Medulla oblongata (tissue), 1 donor: ENCODE data around the gene NKX2-3.

Experiments used
- DNase-seq: peaks from one replicate; pipeline ENCODE4 v3.0.0-alpha.2; 2015; ENCODE audit errors: extremely low spot score

NKX2-3 gene

DNA sequence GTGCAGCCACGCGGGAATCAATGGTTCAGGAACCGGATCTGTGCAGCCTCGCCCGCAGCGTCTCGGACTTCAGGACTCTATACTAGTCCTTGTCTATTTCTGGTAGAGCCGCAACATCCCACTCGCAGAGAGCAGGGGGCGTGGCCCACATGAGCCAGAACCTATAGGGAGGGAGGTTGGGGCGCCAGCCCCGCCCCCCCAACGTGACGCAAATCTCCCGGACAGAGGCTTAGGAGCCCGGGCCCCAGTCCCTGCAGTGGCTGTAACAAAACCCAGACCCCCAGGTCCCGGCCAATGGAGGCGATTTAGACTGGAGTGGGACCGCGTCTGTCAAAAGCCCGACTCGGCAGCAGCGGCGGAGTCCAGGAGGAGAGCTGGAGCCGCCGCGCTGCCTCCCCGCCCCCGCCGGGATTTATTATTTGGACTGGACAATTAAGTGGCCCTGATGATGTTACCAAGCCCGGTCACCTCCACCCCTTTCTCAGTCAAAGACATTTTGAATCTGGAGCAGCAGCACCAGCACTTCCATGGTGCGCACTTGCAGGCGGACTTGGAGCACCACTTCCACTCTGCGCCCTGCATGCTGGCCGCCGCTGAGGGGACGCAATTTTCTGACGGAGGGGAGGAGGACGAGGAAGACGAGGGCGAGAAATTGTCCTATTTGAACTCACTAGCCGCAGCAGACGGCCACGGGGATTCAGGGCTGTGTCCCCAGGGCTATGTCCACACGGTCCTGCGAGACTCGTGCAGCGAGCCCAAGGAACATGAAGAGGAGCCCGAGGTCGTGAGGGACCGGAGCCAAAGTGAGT, at the start of gene NKX2-3:
Gene NKX2-3 (plus strand): TSS at position 256 of the 809 bp plus-strand sequence. CDS start 190 bp downstream, at position 446.
- DNase-seq: no peak

DNA sequence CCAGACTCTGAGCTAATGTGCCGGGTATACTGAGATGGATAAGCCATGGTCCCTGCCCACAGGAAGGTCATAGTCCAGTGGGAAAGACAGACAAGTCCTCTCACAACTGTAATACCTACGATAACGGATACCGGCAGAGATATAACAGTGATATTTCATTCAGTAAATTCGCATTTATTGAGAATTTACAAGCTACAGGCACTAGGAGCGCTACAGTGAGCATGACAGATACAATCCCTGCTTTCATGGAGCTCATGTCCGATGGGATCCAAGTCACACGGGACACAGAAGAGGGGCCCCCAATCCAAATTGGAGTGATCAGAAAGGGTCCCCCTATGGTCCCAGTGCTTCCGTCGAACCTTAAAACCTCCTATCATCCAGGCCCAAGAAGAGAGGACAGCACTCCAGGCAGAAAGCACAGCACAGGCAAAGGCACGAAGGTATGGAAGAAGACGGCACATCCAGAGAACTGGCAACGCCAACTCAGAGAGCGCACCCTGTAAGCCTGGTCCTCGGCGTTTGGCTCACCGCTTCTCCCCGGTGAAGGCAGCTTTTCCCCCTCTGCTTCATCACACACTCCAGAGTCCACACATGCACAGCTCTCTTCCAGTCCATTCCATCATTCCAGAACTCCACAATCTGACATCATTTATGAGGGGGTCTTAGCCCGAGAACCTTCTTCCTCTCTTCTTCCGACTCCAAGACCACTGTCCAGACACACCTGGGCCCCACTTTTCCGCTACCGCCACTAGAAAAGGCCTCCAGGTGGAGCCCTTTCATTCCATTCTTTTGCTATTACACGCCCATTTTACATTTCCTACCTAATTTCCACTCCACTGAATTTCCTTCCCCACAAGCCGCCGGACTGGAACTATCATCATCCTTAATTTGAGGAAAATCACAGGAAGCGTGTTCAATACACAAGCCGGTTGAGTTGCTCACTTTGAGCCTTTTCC, 47.8 kb upstream of the NKX2-3 start:
- no peak for DNase-seq

DNA sequence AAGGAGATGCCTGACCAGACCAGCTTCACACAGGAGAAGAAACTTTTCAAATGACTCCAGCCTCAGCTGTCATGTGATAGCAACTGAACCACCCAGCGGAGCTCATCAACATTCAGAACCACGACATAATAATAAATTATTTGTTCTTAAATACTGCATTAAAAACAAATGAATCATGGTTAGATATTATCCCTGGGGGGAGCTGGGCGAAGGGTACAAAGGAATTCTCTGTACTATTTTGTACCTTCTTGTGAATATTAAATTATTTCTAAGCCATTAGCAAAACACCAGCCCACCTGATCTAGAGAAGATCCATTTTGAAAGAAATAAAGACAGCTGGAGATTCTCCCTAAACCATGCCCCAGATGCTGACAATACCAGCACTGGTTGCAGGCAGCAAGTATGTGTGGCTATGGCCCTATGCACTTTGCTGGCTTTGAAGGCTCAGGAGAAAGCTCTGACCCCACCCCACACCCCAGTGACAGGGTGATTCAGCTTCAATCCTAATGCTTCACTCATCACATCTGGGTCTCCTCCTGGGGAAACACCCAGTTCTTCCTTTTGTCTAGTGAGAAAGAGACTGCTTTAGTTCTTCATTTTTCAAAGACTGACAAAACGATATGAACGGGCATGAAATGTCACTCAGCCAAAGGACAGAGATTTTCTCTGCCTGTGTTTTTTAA, 45.5 kb upstream of the NKX2-3 start:
- DNase-seq: no peak

DNA sequence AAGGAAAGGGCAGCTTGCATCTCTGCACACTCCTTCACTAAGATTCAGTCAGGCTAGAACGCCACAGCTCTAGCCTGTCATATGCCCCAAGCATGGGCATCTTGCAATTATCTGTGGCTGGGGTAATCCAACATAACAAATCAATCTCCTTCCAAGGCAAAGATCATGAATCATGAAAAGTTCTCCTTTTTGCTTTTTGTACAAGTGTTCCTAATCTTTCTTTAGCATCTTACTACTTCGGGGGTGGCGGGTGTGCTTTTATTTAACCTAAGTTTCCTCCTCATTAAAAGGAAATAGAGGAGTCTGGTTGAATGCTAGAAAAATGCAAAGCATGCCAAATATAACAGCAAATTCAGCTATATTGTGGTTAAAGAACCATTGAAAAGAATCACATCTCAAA, 43.5 kb upstream of the NKX2-3 start:
- DNase-seq: no peak

DNA sequence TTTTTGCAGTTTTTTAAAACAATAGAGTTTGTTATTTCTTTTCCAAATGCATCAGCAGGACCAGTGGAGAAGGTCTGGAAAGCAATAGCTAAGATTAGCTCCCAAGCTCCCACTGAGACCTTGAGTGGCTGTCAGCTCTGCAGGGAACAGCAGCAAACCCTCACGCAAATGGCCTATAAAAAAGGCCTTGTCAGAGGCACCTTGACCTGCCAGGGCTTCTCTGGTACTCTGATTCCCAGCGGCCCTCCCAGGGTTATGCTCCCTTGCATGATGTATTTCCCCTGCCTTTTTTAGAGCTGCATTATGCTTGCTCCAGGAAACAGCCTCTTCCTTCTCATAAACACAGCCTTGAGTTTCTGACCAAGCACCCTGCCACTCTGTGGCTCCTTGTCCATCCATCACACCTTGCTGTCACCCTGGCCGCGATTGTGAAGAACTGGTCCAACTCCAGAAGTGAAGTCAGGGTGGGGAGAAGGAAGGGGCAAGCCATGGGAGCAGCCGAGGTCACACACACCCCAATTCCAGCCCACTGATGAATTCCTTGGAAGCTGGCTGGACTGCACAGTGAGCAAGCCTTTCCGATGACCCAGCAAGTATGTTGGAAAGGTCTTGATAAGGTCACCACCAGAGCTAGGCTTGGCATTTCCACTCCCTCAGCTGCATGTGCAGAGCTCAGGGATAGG, 35.3 kb upstream of the NKX2-3 start:
- no peak for DNase-seq

DNA sequence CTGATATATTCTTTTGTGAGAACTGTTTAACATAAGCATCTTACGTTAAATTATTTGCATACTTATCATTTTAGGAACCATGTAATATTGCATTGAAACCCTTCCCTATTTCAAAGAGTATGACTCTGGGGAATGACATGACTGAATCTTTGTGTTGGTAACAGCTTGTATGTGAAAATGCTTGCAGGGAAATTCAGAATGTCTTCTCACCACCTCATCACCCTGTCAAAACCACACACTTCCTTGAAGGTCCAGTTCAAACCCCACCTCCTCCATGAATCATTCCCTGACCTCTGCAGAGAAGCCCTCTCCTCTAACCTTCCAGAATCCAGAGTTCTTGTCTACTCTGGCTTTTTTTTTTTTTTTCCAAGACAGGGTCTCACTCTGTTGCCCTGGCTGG, 26.3 kb upstream of the NKX2-3 start:
- DNase-seq: no peak

DNA sequence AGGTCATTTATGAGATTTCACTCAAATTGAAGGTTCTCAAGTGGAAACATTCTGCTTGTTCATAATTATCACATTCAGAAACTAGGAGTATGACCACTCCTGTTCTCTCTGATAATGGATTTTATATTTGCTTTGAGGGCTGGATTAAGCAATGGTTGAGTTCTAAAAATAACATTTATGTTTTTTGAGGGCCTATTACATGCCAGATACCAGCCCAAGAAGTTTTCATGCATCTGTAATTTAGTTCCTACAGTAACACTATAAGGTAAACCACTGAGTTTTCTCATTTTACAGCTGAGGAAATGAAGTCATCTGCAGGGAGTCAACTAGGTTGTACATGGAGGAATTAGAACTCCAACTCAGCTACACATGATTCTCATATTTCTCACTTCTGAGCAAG, 25.5 kb upstream of the NKX2-3 start:
- DNase-seq: no peak

DNA sequence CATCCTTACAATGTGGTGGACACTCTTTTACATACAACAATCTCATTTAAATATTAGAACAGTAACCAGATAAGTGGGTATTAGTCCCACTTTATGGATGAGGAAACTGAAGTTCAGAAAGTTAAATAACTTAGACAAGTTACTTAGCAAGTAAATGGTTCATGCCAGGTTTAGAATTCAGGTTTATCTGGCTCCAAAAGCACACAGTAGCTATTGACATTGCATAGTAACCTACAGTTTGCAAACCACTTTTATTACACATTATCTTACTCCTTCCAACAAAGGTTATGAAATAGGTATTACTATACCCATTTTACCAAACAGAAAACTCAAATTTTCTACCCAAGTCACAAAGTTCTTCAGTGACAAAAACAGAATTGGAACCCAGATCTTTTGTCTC, 19.7 kb upstream of the NKX2-3 start:
- DNase-seq: no peak

DNA sequence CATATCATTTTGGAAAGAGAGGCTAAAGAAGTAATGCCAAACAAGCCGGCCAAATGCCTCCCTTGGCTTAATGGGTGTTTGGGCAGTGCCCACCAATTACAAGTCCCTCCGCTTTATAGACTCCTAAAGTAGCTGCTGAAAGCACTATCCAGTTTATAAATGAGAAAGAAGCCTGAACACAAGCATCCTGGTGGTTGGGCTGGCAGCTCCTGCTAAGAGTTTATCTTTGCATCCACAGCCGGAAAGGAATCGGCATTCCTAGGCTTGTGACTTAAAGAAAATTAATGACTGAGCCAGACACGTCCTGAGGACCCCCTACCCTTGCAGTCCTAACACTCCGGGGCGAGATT, 13.1 kb upstream of the NKX2-3 start:
- DNase-seq: no peak

DNA sequence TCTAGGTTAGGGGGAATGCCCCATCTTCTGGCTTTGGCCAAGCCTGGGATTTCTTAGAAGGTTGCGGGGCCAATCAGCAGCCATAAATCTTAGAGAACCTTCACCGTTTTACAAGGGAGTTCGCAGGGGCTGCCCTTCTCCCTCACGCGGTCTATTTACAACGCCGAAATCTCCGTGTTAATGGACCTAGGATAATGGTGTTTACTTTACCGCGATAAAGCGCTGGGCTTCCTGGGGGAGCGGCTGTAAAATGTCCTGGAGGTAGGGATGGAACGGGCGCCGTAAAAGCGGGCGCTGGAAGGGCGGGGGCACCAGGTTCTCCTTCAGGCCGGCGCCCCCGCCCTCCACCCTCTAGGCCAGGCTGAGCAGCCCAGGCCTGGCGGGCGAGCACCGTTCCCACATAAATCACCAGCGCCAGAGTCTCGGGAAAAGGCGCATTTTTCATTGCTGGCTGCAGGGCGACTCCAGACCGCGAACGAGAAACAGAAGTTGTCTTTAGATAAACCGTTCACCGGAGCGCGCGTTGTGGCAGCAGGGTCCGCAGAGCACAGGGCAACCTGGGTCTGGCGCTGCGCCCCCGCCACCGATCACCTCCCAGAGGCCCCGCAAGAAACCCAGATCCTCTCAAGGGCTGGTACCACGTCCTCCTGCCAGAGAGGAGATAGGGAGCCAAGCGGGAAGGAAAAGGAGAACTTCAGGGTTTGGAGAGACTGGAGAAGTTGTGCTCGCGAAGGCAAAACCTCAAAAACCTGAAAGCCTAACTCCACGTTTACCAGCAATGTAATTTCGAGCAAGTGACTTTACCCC, 12.5 kb upstream of the NKX2-3 start:
- no peak for DNase-seq

DNA sequence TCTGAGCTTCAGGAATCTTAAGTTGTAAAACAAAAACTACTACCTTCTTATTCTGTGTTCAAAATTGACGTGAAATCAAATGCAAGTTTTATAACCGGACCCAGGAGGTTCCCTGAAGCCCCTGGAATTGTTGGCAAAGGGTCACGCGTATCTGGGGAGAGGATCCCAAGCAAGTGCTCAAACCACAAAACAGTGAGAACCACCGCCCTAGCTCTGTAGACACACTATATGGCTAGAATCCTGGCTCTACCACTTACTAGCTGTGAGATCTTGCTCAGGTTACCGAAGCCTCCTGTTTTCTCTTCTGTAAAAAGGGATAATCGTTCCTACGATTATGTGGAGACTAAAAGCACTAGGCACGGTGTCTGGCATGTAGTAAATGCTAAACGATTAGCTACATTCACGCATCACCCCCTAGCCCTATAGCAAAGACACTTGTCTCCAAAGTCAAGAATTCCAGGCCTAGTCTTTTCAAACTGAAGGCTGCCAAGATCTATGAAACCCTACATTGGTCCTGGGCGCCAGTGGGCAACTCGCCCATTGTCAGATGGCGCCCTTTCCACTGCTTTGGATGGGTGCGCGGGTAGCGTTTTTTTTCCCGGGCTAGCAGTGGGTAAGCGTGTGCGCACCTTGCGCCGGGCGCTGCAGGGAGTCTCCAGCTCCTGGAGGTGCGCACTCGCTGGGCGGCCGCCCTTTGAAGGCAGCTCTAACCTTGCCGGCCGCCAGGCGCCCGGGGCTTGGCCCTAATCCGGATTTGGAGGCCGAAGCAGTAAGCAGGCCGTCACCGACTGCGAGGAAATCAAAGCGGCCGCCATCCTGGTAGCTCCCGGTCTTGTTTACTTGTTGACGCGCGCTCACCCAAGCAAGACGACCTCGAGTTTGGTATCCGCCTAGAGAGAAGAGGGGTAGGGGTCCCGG, 11.6 kb upstream of the NKX2-3 start:
- no peak for DNase-seq

DNA sequence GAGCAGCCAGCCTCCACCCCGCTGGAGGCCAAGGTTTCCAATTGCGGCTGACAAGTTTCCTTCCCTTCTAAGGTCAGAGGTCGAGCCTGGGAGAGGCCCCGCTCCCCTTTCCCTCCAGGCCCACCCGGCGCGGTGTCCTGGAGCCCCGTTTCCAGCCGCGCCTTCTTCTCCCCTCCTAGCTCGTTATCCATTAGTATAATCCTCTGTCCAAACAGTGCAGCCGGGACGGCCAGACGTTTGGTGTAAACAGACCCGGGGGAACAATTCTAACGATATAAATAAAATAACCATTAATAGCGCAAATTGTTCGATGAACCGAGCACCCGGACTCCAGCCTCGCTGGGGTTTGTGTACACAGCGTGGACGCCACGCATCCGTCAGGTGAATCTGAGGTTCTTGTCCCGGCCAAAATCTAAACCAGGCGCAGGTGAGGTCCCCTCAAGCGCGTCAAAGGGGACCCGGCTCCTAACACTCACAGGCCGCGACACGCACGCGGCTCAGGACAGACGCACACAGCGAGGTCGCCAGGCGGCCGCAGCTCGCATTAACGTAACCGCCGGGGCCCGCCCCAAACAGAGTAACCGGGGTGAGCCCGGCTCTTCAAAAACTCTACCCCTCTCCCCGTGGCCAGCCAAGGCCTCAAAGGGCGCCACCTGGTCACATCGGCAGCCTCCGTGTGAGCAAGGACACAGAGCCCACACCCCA, 10.8 kb upstream of the NKX2-3 start:
- no peak for DNase-seq

DNA sequence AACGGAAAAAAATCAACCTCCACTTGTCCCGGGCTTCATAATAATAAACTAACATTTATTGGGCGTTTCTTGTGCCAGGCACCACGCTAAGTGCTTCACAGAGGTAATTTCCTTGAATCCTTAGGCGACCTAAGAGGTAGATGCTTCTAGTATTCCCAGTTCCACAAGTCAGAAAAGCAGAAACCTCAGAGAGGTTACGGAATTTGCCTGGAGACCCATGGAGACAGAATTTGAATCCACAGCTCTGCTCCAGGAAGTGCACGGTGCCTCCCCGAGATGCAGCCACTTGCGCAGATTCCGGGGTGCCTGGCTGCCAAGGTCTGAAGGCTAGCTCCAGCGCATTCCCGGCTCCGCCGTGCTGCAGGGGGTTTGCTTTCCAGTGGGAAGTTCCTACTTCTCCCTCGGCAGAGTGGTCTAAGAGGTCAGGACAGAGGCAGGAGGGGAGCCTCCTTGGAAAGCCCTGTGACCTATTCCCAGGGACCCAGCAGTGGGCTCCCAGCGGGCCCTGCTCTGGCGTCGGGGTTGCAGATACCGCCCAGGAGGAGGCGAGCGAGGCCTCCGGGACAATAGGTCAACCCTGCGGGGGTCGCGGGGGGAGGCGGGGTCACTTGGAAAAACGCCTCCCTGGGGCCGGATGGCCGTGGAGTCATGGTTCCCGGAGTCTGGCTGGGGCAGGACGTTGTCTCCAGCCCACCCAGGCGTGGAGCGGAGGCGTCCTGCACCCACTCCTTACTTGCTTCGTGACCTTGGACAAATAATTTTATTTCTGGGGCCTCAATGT, 10.1 kb upstream of the NKX2-3 start:
- no peak for DNase-seq

DNA sequence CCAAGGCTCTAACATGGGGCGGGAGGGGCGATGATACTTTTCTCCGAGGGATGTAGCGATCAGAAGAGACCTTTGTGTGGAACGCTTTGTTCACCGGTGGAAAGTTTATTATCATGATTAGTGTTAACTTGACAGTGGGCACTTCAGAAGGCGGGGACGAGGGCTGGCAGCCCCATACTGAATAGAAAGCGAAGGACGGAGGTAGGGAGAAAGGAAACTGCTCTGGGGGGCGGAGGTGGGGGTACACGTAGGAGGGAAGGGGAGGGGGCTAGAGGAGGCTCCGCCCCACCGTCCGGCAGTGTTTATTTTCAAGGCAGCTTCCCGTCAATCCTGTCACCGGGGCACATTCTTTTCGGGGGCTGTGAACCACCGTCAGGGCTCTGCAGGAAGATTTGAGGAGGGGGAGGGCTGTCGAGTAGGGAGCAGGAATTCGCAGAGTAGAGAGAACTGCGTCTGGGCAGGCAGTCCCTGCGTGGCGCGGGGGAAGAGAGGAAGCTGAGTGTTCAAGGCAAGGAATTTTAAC, 9.4 kb upstream of the NKX2-3 start:
- no peak for DNase-seq

DNA sequence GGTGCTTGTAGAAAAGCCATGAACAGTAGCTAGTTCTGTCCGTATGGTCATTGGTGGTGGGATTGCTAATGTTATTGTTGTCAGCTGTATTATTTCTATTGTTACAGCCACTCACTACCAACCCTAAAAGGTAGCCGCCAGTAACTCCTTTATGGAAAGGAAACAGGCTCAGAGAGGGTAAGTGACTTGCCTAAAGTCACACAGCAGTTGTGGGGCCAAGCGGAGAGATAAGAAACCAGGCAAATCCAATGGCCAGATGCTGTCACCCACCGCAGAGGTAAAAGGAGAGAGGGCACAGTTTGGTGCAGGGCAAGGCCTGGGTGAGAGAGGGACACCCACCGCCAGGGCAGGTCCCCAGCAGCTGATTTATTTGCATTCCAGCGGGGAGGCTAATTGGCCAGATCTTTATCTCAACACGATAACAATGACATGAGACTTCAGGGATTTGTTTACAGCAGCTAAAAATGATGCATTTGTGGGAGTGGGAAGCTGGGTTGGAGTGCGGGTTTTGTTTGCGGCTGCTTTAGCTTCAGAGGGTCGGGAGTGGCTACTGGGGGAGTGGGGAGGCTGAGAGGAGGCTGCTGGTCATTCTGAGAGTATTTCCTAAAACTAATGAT, 8.6 kb upstream of the NKX2-3 start:
- no peak for DNase-seq

DNA sequence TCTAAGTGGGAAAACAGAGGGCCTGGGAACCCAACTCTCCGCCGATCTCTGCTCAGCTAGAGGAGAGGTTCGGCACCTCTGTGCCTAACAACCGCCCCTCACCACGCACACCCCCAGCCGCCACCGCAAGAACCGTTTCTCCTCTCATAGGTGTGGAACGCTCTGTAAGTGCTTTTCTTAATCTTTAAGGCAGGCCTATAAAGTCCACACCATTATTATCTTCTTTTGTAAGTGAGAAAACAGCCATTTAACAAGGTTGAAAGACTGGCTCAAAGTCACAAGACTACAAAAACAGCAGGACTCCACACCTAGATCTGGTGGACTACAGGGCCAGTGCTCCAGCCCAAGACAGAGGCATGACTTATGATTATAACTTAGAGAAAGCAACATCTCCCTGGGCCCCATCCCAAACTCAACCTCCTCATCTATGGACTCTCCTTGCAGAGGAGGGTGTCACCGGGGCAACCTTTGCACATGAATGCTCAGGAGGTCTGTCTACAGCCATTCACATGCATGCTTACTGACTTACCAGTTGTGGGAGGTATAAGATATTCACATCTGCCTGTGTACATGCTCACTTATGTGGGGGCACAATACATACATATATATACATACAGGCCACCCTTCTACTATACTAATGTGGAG, 7.9 kb upstream of the NKX2-3 start:
- DNase-seq: no peak

DNA sequence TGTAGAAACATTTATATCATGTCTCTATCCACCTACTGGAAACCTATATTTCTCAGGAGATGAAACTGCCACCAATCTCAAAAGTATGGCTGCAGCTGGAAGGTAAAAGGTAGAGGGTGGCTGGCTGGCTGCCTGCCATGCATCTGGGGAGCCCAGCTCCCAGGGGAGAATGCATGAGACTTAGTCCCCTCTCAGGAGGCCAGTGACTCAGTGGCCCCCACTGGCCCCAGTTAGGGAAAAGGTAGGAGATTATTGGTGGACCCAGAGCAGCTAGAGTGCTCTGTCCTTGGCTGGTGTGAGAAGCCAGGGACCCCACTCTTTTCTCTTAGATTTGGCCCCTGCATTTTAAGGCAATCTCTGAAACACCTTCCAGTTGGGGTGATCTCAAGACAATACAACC, 6.8 kb upstream of the NKX2-3 start:
- no peak for DNase-seq
